Heart left ventricle (tissue), 13 donors: ENCODE results near the gene CMAS.

Experiments
- CTCF ChIP-seq, 12 donors: fragments of 200-600 bp; sonication (generic) in 4 of 12; IDR thresholded peaks; one replicate each; pipeline versions ENCODE4 v1.5.0 to v1.8.0; 2018 to 2022; ENCODE audit warnings: antibody characterized with exemption in 12 of 12, mild to moderate bottlenecking in 5 of 12
- POLR2A ChIP-seq, 2 donors: fragments of 450-650 bp; IDR thresholded peaks; one replicate each; pipeline ENCODE4 v1.6.1; 2017; ENCODE audit warnings: antibody characterized with exemption in 2 of 2, mild to moderate bottlenecking in 2 of 2, moderate library complexity in 2 of 2
- donor health status: ischemic (EF 13 %, LVEDD 7.1; RV severe dilation, severe dysfunction).
- donor health status: DM: no; HTN: yes; CAD: no.
- donor health status: DM: no; HTN: no; CAD: no.
- donor health status: ischemic (EF 25% LVEDD 6.9; RV normal size, moderate dysfunction).
- donor health status: ischemic (EF 25% LVEDD 5.7; RV mildly dilated, moderate dysfunction).
- donor health status: ischemic (EF 35%, LVEDD 5.7; RV mildly dilated, moderate dysfunction).
- donor health status: nonischemic (EF 11% LVEDD 7.7; RV severe dilation, severe dysfunction).
- donor health status: DM: yes; HTN: yes; CAD: no.
- donor health status: PGD.
- donor health status: ischemic (EF 29% LVEDD 5.4; RV normal size, mild dysfunction).
- donor health status: nonischemic (EF 23%, LVEDD 6.1; RV moderate dilation, normal function).

GRCh38 chr12:22066310-22066709, 20.3 kb downstream of the CMAS start:
- TF ChIP-seq POLR2A (IDR thresholded peaks at IDR 0.05), result no peak
- no peak for TF ChIP-seq CTCF (IDR thresholded peaks at IDR 0.05)
